Smooth muscle cell (in vitro differentiated cells): ENCODE data around the gene TMEM205. TPM values are rescaled to one million over a fixed set of nuclear protein-coding genes. Genes with fewer than 3 reads are reported as not detected.
"Not testable (repeated sequence)": the region's sequence is repeated elsewhere in the genome, so short reads cannot be mapped to it uniquely, and the experiment has no call there.

Experiments
- DNase-seq: peaks from one replicate; lab custom pipeline; 2025; ENCODE audit not compliant: unreplicated experiment; lab: John Stamatoyannopoulos, UW
- H2AFZ ChIP-seq: fragments of 200-600 bp; sonication (generic); 2 replicates; pipeline ENCODE4 v1.6.0; 2016; ENCODE audit warnings: antibody characterized with exemption, low read depth, mild to moderate bottlenecking
- H3F3A ChIP-seq: fragments of 200-600 bp; sonication (generic); 2 replicates; pipeline ENCODE4 v1.6.0; 2017; ENCODE audit warnings: antibody characterized with exemption, low read depth
- H3K27ac ChIP-seq: fragments of 200-600 bp; sonication (generic); 2 replicates; pipeline ENCODE4 v1.5.1; 2016; ENCODE audit warnings: low read depth, mild to moderate bottlenecking
- H3K27me3 ChIP-seq: fragments of 200-600 bp; sonication (generic); 2 replicates; pipeline ENCODE4 v1.6.1; 2016; ENCODE audit warnings: low read depth, mild to moderate bottlenecking
- H3K36me3 ChIP-seq: fragments of 200-600 bp; sonication (generic); 2 replicates; pipeline ENCODE4 v1.5.1; 2016; ENCODE audit warnings: low read depth
- H3K4me1 ChIP-seq: fragments of 200-600 bp; sonication (generic); 2 replicates; pipeline ENCODE4 v1.5.1; 2016; ENCODE audit warnings: low read depth
- H3K4me2 ChIP-seq: fragments of 200-600 bp; sonication (generic); 2 replicates; pipeline ENCODE4 v1.6.0; 2016; ENCODE audit warnings: mild to moderate bottlenecking
- H3K4me3 ChIP-seq: fragments of 200-600 bp; sonication (generic); 2 replicates; pipeline ENCODE4 v1.5.1; 2016; ENCODE audit warnings: mild to moderate bottlenecking
- H3K79me2 ChIP-seq: fragments of 200-600 bp; sonication (generic); 2 replicates; pipeline ENCODE4 v1.6.0; 2016; ENCODE audit warnings: low read depth, mild to moderate bottlenecking
- H3K9ac ChIP-seq: fragments of 200-600 bp; sonication (generic); 2 replicates; pipeline ENCODE4 v1.6.0; 2016; ENCODE audit warnings: low read depth
- H3K9me3 ChIP-seq: fragments of 200-600 bp; sonication (generic); replicated peaks from 2 replicates; pipeline ENCODE4 v1.5.1; 2016; ENCODE audit warnings: low read depth
- H4K20me1 ChIP-seq: fragments of 200-600 bp; sonication (generic); 2 replicates; pipeline ENCODE4 v1.6.0; 2016; ENCODE audit warnings: low read depth
- CTCF ChIP-seq: fragments of 200-600 bp; sonication (generic); IDR thresholded peaks from 2 replicates; pipeline ENCODE4 v1.5.1; 2017; ENCODE audit warnings: borderline replicate concordance, mild to moderate bottlenecking, antibody characterized with exemption; ENCODE audit not compliant: insufficient read depth, poor library complexity, severe bottlenecking
- WGBS: methylation state at CpG from one replicate; pipeline ENCODE4 v1.1.7; 2016; ENCODE audit warnings: low lambda C conversion rate; 5-methylcytosine and 5-hydroxymethylcytosine counted together
- polyA plus RNA-seq: library from polyadenylated mRNA; unstranded; fragments of >200 nt; fragmentation: Nextera tagmentation; extraction: Ambion mirVana; gene quantifications from 2 replicates; pipeline ENCODE4 v1.2.1, GENCODE V29; 2016
- total RNA-seq: library from RNA; depleted of rRNA; stranded (reverse); fragments of >200 nt; gene quantifications from 2 replicates; pipeline ENCODE4 v1.2.3, GENCODE V29; 2014

TMEM205 gene
- total and polyA plus RNA-seq, 2 experiments from 2014 or later, result 118 to 163 TPM

DNA sequence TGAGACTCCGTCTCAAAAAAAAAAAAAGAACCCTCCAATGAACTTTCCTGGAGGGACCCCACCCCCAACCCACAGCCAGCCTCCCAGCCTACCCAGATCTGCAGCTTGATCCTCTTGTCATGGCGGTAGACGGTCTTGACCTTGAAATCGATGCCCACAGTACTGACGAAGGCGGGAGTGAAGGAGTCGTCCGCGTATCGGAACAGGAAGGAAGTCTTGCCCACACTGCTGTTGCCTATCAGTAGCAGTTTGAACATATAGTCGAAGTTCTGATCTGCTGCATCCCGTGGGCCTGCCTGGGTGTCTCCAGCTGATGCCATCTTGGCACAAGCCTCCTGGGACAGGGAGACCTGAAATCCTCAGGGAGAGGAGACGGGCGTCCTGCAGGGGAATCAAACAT lies 9.0 kb downstream of the TMEM205 start:
- H3K27ac ChIP-seq, result no peak overlapping the region
- no peak for TF ChIP-seq CTCF

DNA sequence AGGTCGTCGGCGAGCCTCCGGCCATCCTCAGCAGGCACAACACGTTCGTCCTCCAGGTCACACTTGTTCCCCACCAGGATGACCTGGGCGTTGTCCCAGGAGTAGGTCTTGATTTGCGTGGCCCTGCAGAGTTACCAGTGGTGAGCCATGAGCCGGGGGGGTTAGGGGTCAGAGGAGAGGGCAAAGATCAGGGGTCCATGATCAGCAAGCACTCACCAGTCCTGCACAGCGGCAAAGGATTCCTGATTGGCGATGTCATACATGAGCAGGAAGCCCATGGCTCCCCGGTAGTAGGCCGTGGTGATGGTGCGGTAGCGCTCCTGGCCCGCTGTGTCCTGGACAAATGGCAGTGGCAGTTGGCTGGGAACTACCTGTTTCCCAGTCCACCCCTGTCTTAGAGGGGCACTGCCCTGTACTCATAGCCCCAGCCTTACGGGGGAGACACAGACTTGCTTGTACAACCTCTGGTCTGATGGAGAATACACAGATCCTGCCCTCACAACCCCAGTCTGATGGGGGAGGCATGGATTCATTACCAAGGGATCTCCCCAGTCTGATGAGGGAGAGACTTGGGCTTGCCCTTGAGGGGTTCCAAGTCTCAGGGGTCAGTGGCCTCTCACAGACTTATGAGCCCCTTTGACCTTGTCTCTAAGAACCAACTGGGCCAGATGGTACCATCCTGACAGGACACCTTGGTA lies 10.5 kb downstream of the TMEM205 start:
- Histone ChIP-seq H3K27me3 (no peaks in the 10 kb centered on the region), H3K4me3 (no peak overlapping the region), H4K20me1 (no peaks in the 10 kb centered on the region), H3K27ac (no peak overlapping the region), H3K79me2 (no peaks in the 10 kb centered on the region), H3K4me1 (no peaks in the 10 kb centered on the region), H3K9me3 (no peaks in the 10 kb centered on the region), H3K4me2 (no peak overlapping the region), H3F3A (no peaks in the 10 kb centered on the region), H3K36me3 (peaks cover 6% of the 10 kb centered on the region), H2AFZ (no peak overlapping the region), H3K9ac (no peak overlapping the region)
- DNase-seq, result no peak
- no peak for TF ChIP-seq CTCF
- 99% methylated on average over 17 of the region's 17 CpGs for WGBS

More for the DNA sequence above, 9.0 kb downstream of the TMEM205 start:
- no peak overlapping the region for H2AFZ ChIP-seq
- no peaks in the 10 kb centered on the region for H3K9me3 ChIP-seq
- H3K4me2 ChIP-seq, result no peak overlapping the region
- no peaks in the 10 kb centered on the region for H3K4me1 ChIP-seq
- no peak overlapping the region for H3K4me3 ChIP-seq
- H3K27me3 ChIP-seq, result no peaks in the 10 kb centered on the region
- H3F3A ChIP-seq, result no peaks in the 10 kb centered on the region
- DNase-seq, result no peak
- H3K36me3 ChIP-seq, result peaks cover 6% of the 10 kb centered on the region
- no peak overlapping the region for H3K9ac ChIP-seq
- no peaks in the 10 kb centered on the region for H3K79me2 ChIP-seq
- 94% methylated on average over 14 of the region's 14 CpGs for WGBS
- no peaks in the 10 kb centered on the region for H4K20me1 ChIP-seq

DNA sequence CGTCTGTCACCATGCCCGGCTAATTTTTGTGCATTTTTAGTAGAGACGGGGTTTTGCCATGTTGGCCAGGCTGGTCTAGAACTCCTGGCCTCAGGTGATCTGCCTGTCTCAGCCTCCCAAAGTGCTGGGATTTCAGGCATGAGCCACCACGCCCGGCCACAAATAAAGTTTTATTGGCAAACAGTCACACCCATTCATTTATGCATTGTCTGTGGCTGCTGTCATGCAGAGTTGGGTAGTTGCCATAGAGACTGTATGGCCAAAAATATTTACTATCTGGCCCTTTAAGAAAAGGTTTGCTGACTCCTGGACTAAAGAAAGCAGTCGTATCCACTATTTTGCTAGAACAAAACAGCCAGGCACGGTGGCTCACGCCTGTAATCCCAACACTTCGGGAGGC lies 12.2 kb downstream of the TMEM205 start:
- H3F3A ChIP-seq, H3K4me2 ChIP-seq: not testable (repeated sequence)
- 90% methylated on average over 9 of the region's 9 CpGs for WGBS

GRCh38 chr19:11332822-11333221 lies 13.2 kb downstream of the TMEM205 start:
- H3K4me3 ChIP-seq, result no peak overlapping the region
- H3K4me1 ChIP-seq, result no peaks in the 10 kb centered on the region
- no peaks in the 10 kb centered on the region for H3F3A ChIP-seq
- no peak overlapping the region for H3K27ac ChIP-seq
- no peak for DNase-seq
- H3K4me2 ChIP-seq, result no peak overlapping the region
- H3K27me3 ChIP-seq, result no peaks in the 10 kb centered on the region
- no peak for TF ChIP-seq CTCF
- H3K79me2 ChIP-seq, result no peaks in the 10 kb centered on the region
- H3K9ac ChIP-seq, result no peak overlapping the region
- no peaks in the 10 kb centered on the region for H4K20me1 ChIP-seq
- H3K9me3 ChIP-seq, result no peaks in the 10 kb centered on the region
- 98% methylated on average over 5 of the region's 5 CpGs for WGBS
- H3K36me3 ChIP-seq, result peaks cover 6% of the 10 kb centered on the region
- H2AFZ ChIP-seq, result no peak overlapping the region

More for the DNA sequence above, 12.2 kb downstream of the TMEM205 start:
- not testable (repeated sequence) for H3K27me3 ChIP-seq, DNase-seq, H3K9me3 ChIP-seq, H3K4me1 ChIP-seq, H2AFZ ChIP-seq, H3K9ac ChIP-seq, H3K27ac ChIP-seq, H3K36me3 ChIP-seq, H4K20me1 ChIP-seq, H3K79me2 ChIP-seq, H3K4me3 ChIP-seq
